Measurements from ENCODE around the gene MTIF3. TPM values are rescaled to one million over a fixed set of nuclear protein-coding genes. Genes with fewer than 3 reads are reported as not detected.

MTIF3 gene
- polyA plus RNA-seq, 1 donor from 2014 or later = 66.5 TPM

DNA sequence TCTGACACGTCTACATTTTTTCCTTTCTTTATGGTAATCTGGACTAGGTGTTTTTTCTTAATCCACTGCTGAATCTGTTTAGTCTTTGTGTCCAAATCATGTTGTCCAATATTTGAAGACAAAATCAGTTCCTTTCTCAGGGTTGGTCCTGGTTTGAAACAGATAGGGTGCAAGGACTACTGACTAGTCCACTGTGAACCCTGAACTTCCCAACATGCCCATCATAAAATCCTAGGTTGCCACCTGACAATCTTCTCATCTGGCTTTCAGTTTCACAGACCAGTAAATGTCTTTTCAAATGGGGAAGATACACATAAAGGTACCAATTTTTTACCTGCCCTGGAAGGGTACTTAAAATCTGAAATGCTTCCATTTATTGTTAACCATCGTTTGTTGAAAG lies 13.2 kb downstream of the MTIF3 start:
- no peaks in the 10 kb centered on the region for H4K20me1 ChIP-seq (ENCODE audit: insufficient read depth)
- H3K4me2 ChIP-seq (ENCODE audit: low read length) = no peak overlapping the region
- peaks cover 6% of the 10 kb centered on the region for H3K36me3 ChIP-seq (ENCODE audit: insufficient read depth, low read length)

DNA sequence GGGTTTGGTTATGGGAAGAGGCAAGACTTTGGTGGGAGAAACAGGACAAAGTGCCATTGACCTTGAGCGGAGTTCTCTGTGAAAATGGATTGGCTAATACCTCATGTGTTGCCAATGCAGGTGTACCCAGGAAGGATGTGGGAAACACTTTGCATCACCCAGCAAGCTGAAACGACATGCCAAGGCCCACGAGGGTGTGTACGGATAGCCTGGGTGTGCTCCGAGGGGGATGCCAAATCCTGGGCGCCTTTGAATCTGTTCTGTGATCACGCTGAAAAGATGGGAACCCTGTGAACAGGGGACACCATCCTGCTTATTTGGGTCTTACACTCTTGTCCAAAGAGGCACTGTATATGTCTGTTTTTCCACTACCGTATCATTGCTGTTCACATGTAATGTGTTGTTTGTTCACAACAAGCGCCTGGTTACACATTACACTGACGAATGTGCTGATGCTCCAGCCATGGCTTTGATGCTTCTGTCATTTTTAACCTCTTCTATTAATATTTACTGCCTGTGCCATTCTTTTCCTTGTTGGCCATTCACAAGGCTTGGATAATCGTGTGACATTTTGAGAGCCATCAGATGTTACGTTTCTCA lies 17.7 kb downstream of the MTIF3 start:
- Histone ChIP-seq H3K9me3 (ENCODE audit: low read length) (no peaks in the 10 kb centered on the region), H3F3A (ENCODE audit: insufficient read depth, low read length, poor library complexity, severe bottlenecking) (no peaks in the 10 kb centered on the region), H3K4me3 (ENCODE audit: low read length) (no peak overlapping the region), H3K4me2 (ENCODE audit: low read length) (no peak overlapping the region), H3K9ac (ENCODE audit: low read length) (no peak overlapping the region), H3K9me2 (ENCODE audit: insufficient read depth, low read length) (no peaks in the 10 kb centered on the region), H3K27me3 (ENCODE audit: insufficient read depth, low read depth, low read length) (no peaks in the 10 kb centered on the region), H4K20me1 (ENCODE audit: insufficient read depth) (no peaks in the 10 kb centered on the region), H2AFZ (ENCODE audit: low read depth, low read length) (no peak overlapping the region), H3K27ac (ENCODE audit: low read length) (no peak overlapping the region), H3K79me2 (replicated peaks; ENCODE audit: insufficient read depth, low read length) (no peaks in the 10 kb centered on the region), H3K36me3 (ENCODE audit: insufficient read depth, low read length) (peaks cover 9% of the 10 kb centered on the region)
- no peak for TF ChIP-seq EZH2 (IDR thresholded peaks at IDR 0.05; ENCODE audit: borderline replicate concordance, insufficient read depth, low read length, poor library complexity, severe bottlenecking)
- no peak for TF ChIP-seq MXI1 (conservative IDR thresholded peaks at IDR 0.05; ENCODE audit: poor library complexity, severe bottlenecking)
- TF ChIP-seq TAF1 (IDR thresholded peaks at IDR 0.05; ENCODE audit: low read depth) = no peak
- no peak for TF ChIP-seq RAD21 (conservative IDR thresholded peaks at IDR 0.05)
- TF ChIP-seq, protein P1, sequence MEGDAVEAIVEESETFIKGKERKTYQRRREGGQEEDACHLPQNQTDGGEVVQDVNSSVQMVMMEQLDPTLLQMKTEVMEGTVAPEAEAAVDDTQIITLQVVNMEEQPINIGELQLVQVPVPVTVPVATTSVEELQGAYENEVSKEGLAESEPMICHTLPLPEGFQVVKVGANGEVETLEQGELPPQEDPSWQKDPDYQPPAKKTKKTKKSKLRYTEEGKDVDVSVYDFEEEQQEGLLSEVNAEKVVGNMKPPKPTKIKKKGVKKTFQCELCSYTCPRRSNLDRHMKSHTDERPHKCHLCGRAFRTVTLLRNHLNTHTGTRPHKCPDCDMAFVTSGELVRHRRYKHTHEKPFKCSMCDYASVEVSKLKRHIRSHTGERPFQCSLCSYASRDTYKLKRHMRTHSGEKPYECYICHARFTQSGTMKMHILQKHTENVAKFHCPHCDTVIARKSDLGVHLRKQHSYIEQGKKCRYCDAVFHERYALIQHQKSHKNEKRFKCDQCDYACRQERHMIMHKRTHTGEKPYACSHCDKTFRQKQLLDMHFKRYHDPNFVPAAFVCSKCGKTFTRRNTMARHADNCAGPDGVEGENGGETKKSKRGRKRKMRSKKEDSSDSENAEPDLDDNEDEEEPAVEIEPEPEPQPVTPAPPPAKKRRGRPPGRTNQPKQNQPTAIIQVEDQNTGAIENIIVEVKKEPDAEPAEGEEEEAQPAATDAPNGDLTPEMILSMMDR (IDR thresholded peaks at IDR 0.05; ENCODE audit: poor library complexity, severe bottlenecking) = no peak
- TF ChIP-seq EP300 (conservative IDR thresholded peaks at IDR 0.05; ENCODE audit: poor library complexity, severe bottlenecking) = no peak
- TF ChIP-seq, protein P2, sequence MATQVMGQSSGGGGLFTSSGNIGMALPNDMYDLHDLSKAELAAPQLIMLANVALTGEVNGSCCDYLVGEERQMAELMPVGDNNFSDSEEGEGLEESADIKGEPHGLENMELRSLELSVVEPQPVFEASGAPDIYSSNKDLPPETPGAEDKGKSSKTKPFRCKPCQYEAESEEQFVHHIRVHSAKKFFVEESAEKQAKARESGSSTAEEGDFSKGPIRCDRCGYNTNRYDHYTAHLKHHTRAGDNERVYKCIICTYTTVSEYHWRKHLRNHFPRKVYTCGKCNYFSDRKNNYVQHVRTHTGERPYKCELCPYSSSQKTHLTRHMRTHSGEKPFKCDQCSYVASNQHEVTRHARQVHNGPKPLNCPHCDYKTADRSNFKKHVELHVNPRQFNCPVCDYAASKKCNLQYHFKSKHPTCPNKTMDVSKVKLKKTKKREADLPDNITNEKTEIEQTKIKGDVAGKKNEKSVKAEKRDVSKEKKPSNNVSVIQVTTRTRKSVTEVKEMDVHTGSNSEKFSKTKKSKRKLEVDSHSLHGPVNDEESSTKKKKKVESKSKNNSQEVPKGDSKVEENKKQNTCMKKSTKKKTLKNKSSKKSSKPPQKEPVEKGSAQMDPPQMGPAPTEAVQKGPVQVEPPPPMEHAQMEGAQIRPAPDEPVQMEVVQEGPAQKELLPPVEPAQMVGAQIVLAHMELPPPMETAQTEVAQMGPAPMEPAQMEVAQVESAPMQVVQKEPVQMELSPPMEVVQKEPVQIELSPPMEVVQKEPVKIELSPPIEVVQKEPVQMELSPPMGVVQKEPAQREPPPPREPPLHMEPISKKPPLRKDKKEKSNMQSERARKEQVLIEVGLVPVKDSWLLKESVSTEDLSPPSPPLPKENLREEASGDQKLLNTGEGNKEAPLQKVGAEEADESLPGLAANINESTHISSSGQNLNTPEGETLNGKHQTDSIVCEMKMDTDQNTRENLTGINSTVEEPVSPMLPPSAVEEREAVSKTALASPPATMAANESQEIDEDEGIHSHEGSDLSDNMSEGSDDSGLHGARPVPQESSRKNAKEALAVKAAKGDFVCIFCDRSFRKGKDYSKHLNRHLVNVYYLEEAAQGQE (IDR thresholded peaks at IDR 0.05; ENCODE audit: borderline replicate concordance) = no peak
- no peak for TF ChIP-seq SMC3 (conservative IDR thresholded peaks at IDR 0.05; ENCODE audit: poor library complexity)
- no peak for TF ChIP-seq POLR2AphosphoS5 (IDR thresholded peaks at IDR 0.05)

More for the DNA sequence above, 13.2 kb downstream of the MTIF3 start:
- H2AFZ ChIP-seq (ENCODE audit: low read depth, low read length) = no peak overlapping the region
- no peaks in the 10 kb centered on the region for H3K9me2 ChIP-seq (ENCODE audit: insufficient read depth, low read length)
- H3F3A ChIP-seq (ENCODE audit: insufficient read depth, low read length, poor library complexity, severe bottlenecking) = no peaks in the 10 kb centered on the region
- no peaks in the 10 kb centered on the region for H3K79me2 ChIP-seq (replicated peaks; ENCODE audit: insufficient read depth, low read length)
- TF ChIP-seq TAF1 (IDR thresholded peaks at IDR 0.05; ENCODE audit: low read depth) (no peak), SMC3 (conservative IDR thresholded peaks at IDR 0.05; ENCODE audit: poor library complexity) (no peak), RAD21 (conservative IDR thresholded peaks at IDR 0.05) (no peak), EZH2 (IDR thresholded peaks at IDR 0.05; ENCODE audit: borderline replicate concordance, insufficient read depth, low read length, poor library complexity, severe bottlenecking) (no peak), POLR2AphosphoS5 (IDR thresholded peaks at IDR 0.05) (no peak), EP300 (conservative IDR thresholded peaks at IDR 0.05; ENCODE audit: poor library complexity, severe bottlenecking) (no peak), MXI1 (conservative IDR thresholded peaks at IDR 0.05; ENCODE audit: poor library complexity, severe bottlenecking) (no peak)
- TF ChIP-seq, protein P1 (IDR thresholded peaks at IDR 0.05; ENCODE audit: poor library complexity, severe bottlenecking) = no peak
- TF ChIP-seq, protein P2 (IDR thresholded peaks at IDR 0.05; ENCODE audit: borderline replicate concordance) = no peak
- no peak overlapping the region for H3K9ac ChIP-seq (ENCODE audit: low read length)
- H3K27ac ChIP-seq (ENCODE audit: low read length) = no peak overlapping the region
- no peak overlapping the region for H3K4me3 ChIP-seq (ENCODE audit: low read length)
- no peaks in the 10 kb centered on the region for H3K27me3 ChIP-seq (ENCODE audit: insufficient read depth, low read depth, low read length)
- no peaks in the 10 kb centered on the region for H3K9me3 ChIP-seq (ENCODE audit: low read length)

All from neural cell (in vitro differentiated cells).